HepG2 (cell line): Measurements from ENCODE around the gene PHF13. TPM values are rescaled to one million over a fixed set of nuclear protein-coding genes. Genes with fewer than 3 reads are reported as not detected.

ENCODE experiments used
- GTF3A ChIP-seq: sonication (generic); formaldehyde crosslinking; conservative IDR thresholded peaks from 2 replicates; pipeline ENCODE4 v1.4.0; 2020; ENCODE audit warnings: mild to moderate bottlenecking, missing genetic modification reagents
- HBP1 ChIP-seq: IDR thresholded peaks from 2 replicates; pipeline ENCODE4 v1.6.1; 2016; ENCODE audit warnings: low read depth, control low read depth
- HIVEP1 ChIP-seq: sonication (generic); formaldehyde crosslinking; IDR thresholded peaks from 2 replicates; pipeline ENCODE4 v1.4.0; 2020; ENCODE audit warnings: mild to moderate bottlenecking, missing genetic modification reagents
- IRX3 ChIP-seq: sonication (generic); formaldehyde crosslinking; IDR thresholded peaks from 2 replicates; pipeline ENCODE4 v1.8.1; 2023; ENCODE audit warnings: mild to moderate bottlenecking, low read depth, missing genetic modification reagents, borderline replicate concordance
- NR0B2 ChIP-seq: sonication (generic); formaldehyde crosslinking; IDR thresholded peaks from 2 replicates; pipeline ENCODE4 v1.4.0; 2020; ENCODE audit warnings: mild to moderate bottlenecking, missing genetic modification reagents
- PBX3 ChIP-seq: sonication (generic); formaldehyde crosslinking; IDR thresholded peaks from 2 replicates; pipeline ENCODE4 v1.8.1; 2023; ENCODE audit warnings: missing genetic modification reagents, inconsistent platforms, borderline replicate concordance
- RELA ChIP-seq: sonication (generic); formaldehyde crosslinking; IDR thresholded peaks from 2 replicates; pipeline ENCODE4 v1.4.0; 2020; ENCODE audit warnings: missing genetic modification reagents
- ZBTB44 ChIP-seq: sonication (generic); formaldehyde crosslinking; IDR thresholded peaks from 2 replicates; pipeline ENCODE4 v1.4.0; 2020; ENCODE audit warnings: missing genetic modification reagents
- ZKSCAN8 ChIP-seq: IDR thresholded peaks from 2 replicates; pipeline ENCODE4 v1.6.1; 2016; ENCODE audit warnings: borderline replicate concordance, missing genetic modification reagents, missing compliant biosample characterization
- ZNF407 ChIP-seq: sonication (generic); formaldehyde crosslinking; IDR thresholded peaks from one replicate; pipeline ENCODE4 v1.5.1; 2020; ENCODE audit warnings: mild to moderate bottlenecking, missing genetic modification reagents; ENCODE audit errors: not compliant biosample characterization
- ZNF512B ChIP-seq: sonication (generic); formaldehyde crosslinking; IDR thresholded peaks from 2 replicates; pipeline ENCODE4 v1.5.1; 2020; ENCODE audit warnings: missing genetic modification reagents, mild to moderate bottlenecking, borderline replicate concordance
- polyA plus RNA-seq, 8 experiments: library from polyadenylated mRNA; depleted of rRNA in 3 of 8; stranded (reverse) in 7 of 8; unstranded in 1 of 8; fragments of >200 nt; fragmentation: Illumina TruSeq in 4 of 8; extraction: Trizol in 4 of 8; gene quantifications; 2 replicates each; pipeline versions ENCODE4 v1.2.1 to v1.2.3, GENCODE V29; 2011 to 2016; ENCODE audit warnings: low read depth in 4 of 8, missing spikeins in 1 of 8, mixed read lengths in 1 of 8; ENCODE audit not compliant: insufficient read depth in 1 of 8
- total RNA-seq, 5 experiments: library from RNA; depleted of rRNA; stranded (reverse); fragments of >200 nt; fragmentation: Illumina TruSeq; extraction: Trizol; gene quantifications; 2 replicates each; pipeline ENCODE4 v1.2.3, GENCODE V29; 2016; ENCODE audit warnings: low read depth in 1 of 5

PHF13 gene
- total and polyA plus RNA-seq, 2 of the 13 experiments (the other 11 are each of a cell fraction or from before 2014, with no cell fraction given), result 4.7 to 7.4 TPM

GRCh38 chr1:6634371-6635052, 21.0 kb downstream of the PHF13 start (continued):
- TF ChIP-seq ZBTB44 (CRISPR knock-in tag), result no peak
- TF ChIP-seq NR0B2, result no peak; the same call in 1 of the 2 replicates
- TF ChIP-seq HBP1 (CRISPR knock-in tag), result no peak
- TF ChIP-seq IRX3, result no peak
- no peak for TF ChIP-seq ZKSCAN8 (CRISPR knock-in tag)
- TF ChIP-seq PBX3, result no peak
- TF ChIP-seq ZNF512B, result no peak
- no peak for TF ChIP-seq RELA
- 0 out of 2 replicates have a peak, but pooled peaks have one; percentile 36 for TF ChIP-seq HIVEP1
- no peak for TF ChIP-seq GTF3A (CRISPR knock-in tag)
- no peak for TF ChIP-seq ZNF407 (CRISPR knock-in tag)
